H9 (cell line): ENCODE measurements around the gene PHACTR2. TPM values are rescaled to one million over a fixed set of nuclear protein-coding genes. Genes with fewer than 3 reads are reported as not detected.

Experiments
- DNase-seq: peaks from one replicate; pipeline ENCODE4 v3.0.0-alpha.2; 2017
- H2AFZ ChIP-seq: one replicate; pipeline ENCODE4 v1.6.1; 2013; ENCODE audit warnings: mild to moderate bottlenecking, low read length, control low read depth, moderate library complexity
- H2AK5ac ChIP-seq: 2 replicates; pipeline ENCODE4 v1.6.1; 2013; ENCODE audit warnings: low read length, control low read depth, mixed read lengths; ENCODE audit not compliant: insufficient read length
- H2BK120ac ChIP-seq: one replicate; pipeline ENCODE4 v1.6.1; 2013; ENCODE audit warnings: low read depth, mild to moderate bottlenecking, low read length, control low read depth, inconsistent platforms; ENCODE audit not compliant: poor library complexity, severe bottlenecking
- H2BK12ac ChIP-seq: 2 replicates; pipeline ENCODE4 v1.6.1; 2013; ENCODE audit warnings: low read length, control low read depth, mixed read lengths, low read depth; ENCODE audit not compliant: insufficient read length
- H2BK15ac ChIP-seq: 2 replicates; pipeline ENCODE4 v1.6.1; 2013; ENCODE audit warnings: low read depth, low read length, control low read depth
- H2BK20ac ChIP-seq: one replicate; pipeline ENCODE4 v1.6.1; 2013; ENCODE audit warnings: low read depth, mild to moderate bottlenecking, low read length, control low read depth, inconsistent platforms; ENCODE audit not compliant: poor library complexity, severe bottlenecking
- H2BK5ac ChIP-seq: 2 replicates; pipeline ENCODE4 v1.6.1; 2013; ENCODE audit warnings: low read length, control low read depth, mixed read lengths; ENCODE audit not compliant: insufficient read length
- H3K14ac ChIP-seq: 2 replicates; pipeline ENCODE4 v1.6.1; 2013; ENCODE audit warnings: low read length, control low read depth; ENCODE audit not compliant: insufficient read depth
- H3K18ac ChIP-seq: 2 replicates; pipeline ENCODE4 v1.6.1; 2013; ENCODE audit warnings: low read depth, mild to moderate bottlenecking, mixed read lengths, low read length, control low read depth; ENCODE audit not compliant: insufficient read length
- H3K23ac ChIP-seq: 2 replicates; pipeline ENCODE4 v1.6.1; 2013; ENCODE audit warnings: low read length, control low read depth, mixed read lengths, low read depth; ENCODE audit not compliant: insufficient read length
- H3K23me2 ChIP-seq: 2 replicates; pipeline ENCODE4 v1.6.1; 2013; ENCODE audit warnings: low read depth, mild to moderate bottlenecking, mixed read lengths, low read length, control low read depth; ENCODE audit not compliant: insufficient read length, poor library complexity, severe bottlenecking
- H3K27ac ChIP-seq: 2 replicates; pipeline ENCODE4 v1.5.1; 2013; ENCODE audit warnings: low read length, control low read depth, mixed read lengths, low read depth; ENCODE audit not compliant: insufficient read length
- H3K27me3 ChIP-seq: 2 replicates; pipeline ENCODE4 v1.6.1; 2013; ENCODE audit warnings: low read length, control low read depth, inconsistent platforms; ENCODE audit not compliant: insufficient read depth
- H3K4ac ChIP-seq: 2 replicates; pipeline ENCODE4 v1.6.1; 2013; ENCODE audit warnings: low read depth, mild to moderate bottlenecking, control low read depth, inconsistent platforms, low read length, moderate library complexity
- H3K4me1 ChIP-seq: 2 replicates; pipeline ENCODE4 v1.6.1; 2013; ENCODE audit warnings: low read length, control low read depth, inconsistent platforms; ENCODE audit not compliant: insufficient read depth
- H3K4me2 ChIP-seq: 2 replicates; pipeline ENCODE4 v1.6.1; 2013; ENCODE audit warnings: low read length, control low read depth, mixed read lengths; ENCODE audit not compliant: insufficient read length, insufficient read depth
- H3K56ac ChIP-seq: 2 replicates; pipeline ENCODE4 v1.6.1; 2013; ENCODE audit warnings: low read depth, mild to moderate bottlenecking, mixed read lengths, low read length, control low read depth; ENCODE audit not compliant: insufficient read length
- H3K79me1 ChIP-seq: 2 replicates; pipeline ENCODE4 v1.6.1; 2013; ENCODE audit warnings: low read depth, mild to moderate bottlenecking, moderate library complexity, low read length, control low read depth, inconsistent platforms; ENCODE audit not compliant: insufficient read depth, poor library complexity, severe bottlenecking
- H3K79me2 ChIP-seq: 2 replicates; pipeline ENCODE4 v1.6.1; 2013; ENCODE audit warnings: low read length, control low read depth, inconsistent platforms; ENCODE audit not compliant: insufficient read depth
- H3K9ac ChIP-seq: 2 replicates; pipeline ENCODE4 v1.6.1; 2013; ENCODE audit warnings: low read length, control low read depth, mixed read lengths; ENCODE audit not compliant: insufficient read length; ENCODE audit errors: extremely low read depth
- H3K9me3 ChIP-seq: one replicate; pipeline ENCODE4 v1.6.1; 2013; ENCODE audit warnings: low read depth, low read length, inconsistent platforms; ENCODE audit not compliant: control insufficient read depth
- H3T11ph ChIP-seq: one replicate; pipeline ENCODE4 v1.6.1; 2013; ENCODE audit warnings: mild to moderate bottlenecking, low read length, control low read depth, inconsistent platforms
- H4K20me1 ChIP-seq: one replicate; pipeline ENCODE4 v1.6.1; 2013; ENCODE audit not compliant: control insufficient read depth, insufficient read length, insufficient read depth
- H4K5ac ChIP-seq: 2 replicates; pipeline ENCODE4 v1.6.1; 2013; ENCODE audit warnings: low read depth, mild to moderate bottlenecking, mixed read lengths, low read length, control low read depth; ENCODE audit not compliant: insufficient read length
- H4K8ac ChIP-seq: replicated peaks from 2 replicates; pipeline ENCODE4 v1.6.1; 2013; ENCODE audit warnings: low read length, control low read depth, mixed read lengths, low read depth; ENCODE audit not compliant: insufficient read length
- H4K91ac ChIP-seq: 2 replicates; pipeline ENCODE4 v1.6.1; 2013; ENCODE audit warnings: low read depth, mild to moderate bottlenecking, moderate library complexity, mixed read lengths, low read length, control low read depth; ENCODE audit not compliant: insufficient read length
- H3K27ac Mint-ChIP-seq, 3 experiments: 2 replicates in 2 of 3; 3 replicates in 1 of 3; pipeline ENCODE4 v1.8.0; 2020 to 2021; ENCODE audit warnings: mixed read lengths in 3 of 3, mild to moderate bottlenecking in 1 of 3, moderate library complexity in 1 of 3
- H3K27me3 Mint-ChIP-seq: 2 replicates; pipeline ENCODE4 v1.8.0; 2021; ENCODE audit warnings: low read depth, mild to moderate bottlenecking, moderate library complexity, mixed read lengths
- H3K36me3 Mint-ChIP-seq, 3 experiments: 2 replicates in 2 of 3; 3 replicates in 1 of 3; pipeline ENCODE4 v1.8.0; 2020 to 2021; ENCODE audit warnings: low read depth in 3 of 3, mixed read lengths in 3 of 3; ENCODE audit not compliant: insufficient read depth in 1 of 3
- H3K4me1 Mint-ChIP-seq, 2 experiments: 2 replicates each; pipeline ENCODE4 v1.8.0; 2020; ENCODE audit warnings: mixed read lengths in 2 of 2
- H3K4me3 Mint-ChIP-seq, 2 experiments: 2 replicates in 1 of 2; 3 replicates in 1 of 2; pipeline ENCODE4 v1.8.0; 2020 to 2021; ENCODE audit warnings: mild to moderate bottlenecking in 2 of 2, mixed read lengths in 2 of 2, moderate library complexity in 1 of 2
- H3K9me3 Mint-ChIP-seq, 2 experiments: 2 replicates in 1 of 2; 3 replicates in 1 of 2; pipeline ENCODE4 v1.8.0; 2020; ENCODE audit warnings: mild to moderate bottlenecking in 2 of 2, mixed read lengths in 2 of 2, moderate library complexity in 1 of 2
- WGBS: extraction: QIAGEN DNeasy Blood & Tissue Kit; methylation state at CpG from one replicate; pipeline ENCODE4 v1.1.7; 2013; ENCODE audit warnings: missing lambda C conversion rate, low lambda C conversion rate, mixed read lengths; ENCODE audit not compliant: insufficient read length; ENCODE audit errors: extremely low coverage; 5-methylcytosine and 5-hydroxymethylcytosine counted together
- total RNA-seq: library from RNA; stranded (reverse); gene quantifications from 2 replicates; pipeline ENCODE4 v1.2.1, GENCODE V29; 2021
- TF ChIP-seq, protein P1 (sequence below): fragments of 200-600 bp; sonication (generic); conservative IDR thresholded peaks from 3 replicates; pipeline ENCODE4 v1.8.0; 2021; ENCODE audit warnings: antibody characterized with exemption, mild to moderate bottlenecking

PHACTR2 gene
- total RNA-seq, 1 experiment from 2014 or later: 131 TPM

DNA sequence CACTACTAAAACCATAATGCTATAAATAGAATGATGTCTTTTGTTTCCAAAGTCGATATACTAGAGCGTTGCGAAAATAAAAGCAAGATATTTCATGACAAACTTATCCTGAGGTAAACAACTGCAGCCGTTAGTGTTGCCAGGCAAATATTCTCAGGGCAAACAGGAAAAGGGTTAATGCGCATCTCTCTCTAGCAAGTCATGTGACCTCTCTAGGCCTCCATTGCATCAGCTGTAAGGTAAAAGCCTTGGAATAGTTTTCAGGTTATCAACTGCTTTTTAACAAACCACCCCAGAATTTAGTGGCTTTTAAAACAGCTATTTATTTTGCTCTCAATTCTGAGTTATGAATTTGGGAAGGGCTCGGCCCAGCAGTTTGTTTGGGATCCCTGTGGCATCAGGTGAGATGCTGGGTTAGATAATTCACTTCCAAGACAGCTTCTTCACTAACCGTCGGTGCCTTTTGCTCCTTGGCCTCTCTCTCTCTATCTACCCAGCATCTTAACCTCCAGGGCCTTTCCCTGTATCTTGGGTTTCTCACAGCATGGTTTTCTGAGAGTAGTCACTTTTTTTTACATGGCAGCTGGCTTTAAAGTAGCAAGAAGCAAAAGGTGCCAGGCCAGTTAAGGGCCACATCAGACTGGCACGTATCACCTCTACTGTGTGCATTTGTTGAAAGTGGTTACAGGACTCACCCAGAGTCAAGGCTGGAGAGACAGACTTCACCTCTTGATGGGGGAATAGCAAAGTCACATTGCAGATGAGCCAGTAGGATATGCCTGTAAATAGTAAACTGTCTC lies 126.2 kb downstream of the PHACTR2 start:
- H3K79me1 ChIP-seq: no peaks in the 10 kb centered on the region
- no peak overlapping the region for H2BK20ac ChIP-seq
- H3K9ac ChIP-seq: no peak overlapping the region
- H3K23me2 ChIP-seq: no peaks in the 10 kb centered on the region
- peak overlapping the region; percentile 9 for H2AK5ac ChIP-seq
- H4K20me1 ChIP-seq: no peaks in the 10 kb centered on the region
- no peak overlapping the region for H2BK15ac ChIP-seq
- H3K18ac ChIP-seq: peak overlapping the region; percentile 36
- no peak overlapping the region for H2BK120ac ChIP-seq
- H3K23ac ChIP-seq: no peak overlapping the region
- H3K9me3 ChIP-seq: no peaks in the 10 kb centered on the region
- H3T11ph ChIP-seq: no peak overlapping the region
- Mint-ChIP-seq H3K36me3 (peaks cover 23 to 81% (median 56%) of the 10 kb centered on the region in 3 experiments), H3K9me3 (peaks cover 16 to 17% of the 10 kb centered on the region in 2 experiments; a peak in 4 of 5 replicates), H3K27me3 (no peaks in the 10 kb centered on the region), H3K27ac (peak overlapping the region; percentile 72 to 97 (median 92); a peak in 6 of 7 replicates), H3K4me3 (no peak overlapping the region), H3K4me1 (peaks cover 12 to 14% of the 10 kb centered on the region in 2 experiments)
- WGBS: no CpG with 5 or more reads among the region's 9 CpGs
- peak overlapping the region; percentile 47 for H2BK5ac ChIP-seq
- H3K56ac ChIP-seq: no peak overlapping the region
- H3K27ac ChIP-seq: peak overlapping the region; percentile 16
- no peaks in the 10 kb centered on the region for H3K27me3 ChIP-seq
- no peak for DNase-seq
- no peak overlapping the region for H4K5ac ChIP-seq
- H4K8ac ChIP-seq: no peak overlapping the region
- H2AFZ ChIP-seq: no peak overlapping the region
- H3K4ac ChIP-seq: no peak overlapping the region
- H3K79me2 ChIP-seq: no peaks in the 10 kb centered on the region
- TF ChIP-seq, protein P1, sequence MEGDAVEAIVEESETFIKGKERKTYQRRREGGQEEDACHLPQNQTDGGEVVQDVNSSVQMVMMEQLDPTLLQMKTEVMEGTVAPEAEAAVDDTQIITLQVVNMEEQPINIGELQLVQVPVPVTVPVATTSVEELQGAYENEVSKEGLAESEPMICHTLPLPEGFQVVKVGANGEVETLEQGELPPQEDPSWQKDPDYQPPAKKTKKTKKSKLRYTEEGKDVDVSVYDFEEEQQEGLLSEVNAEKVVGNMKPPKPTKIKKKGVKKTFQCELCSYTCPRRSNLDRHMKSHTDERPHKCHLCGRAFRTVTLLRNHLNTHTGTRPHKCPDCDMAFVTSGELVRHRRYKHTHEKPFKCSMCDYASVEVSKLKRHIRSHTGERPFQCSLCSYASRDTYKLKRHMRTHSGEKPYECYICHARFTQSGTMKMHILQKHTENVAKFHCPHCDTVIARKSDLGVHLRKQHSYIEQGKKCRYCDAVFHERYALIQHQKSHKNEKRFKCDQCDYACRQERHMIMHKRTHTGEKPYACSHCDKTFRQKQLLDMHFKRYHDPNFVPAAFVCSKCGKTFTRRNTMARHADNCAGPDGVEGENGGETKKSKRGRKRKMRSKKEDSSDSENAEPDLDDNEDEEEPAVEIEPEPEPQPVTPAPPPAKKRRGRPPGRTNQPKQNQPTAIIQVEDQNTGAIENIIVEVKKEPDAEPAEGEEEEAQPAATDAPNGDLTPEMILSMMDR: no peak
- H3K14ac ChIP-seq: no peak overlapping the region
- H3K4me1 ChIP-seq: no peaks in the 10 kb centered on the region; the same call in 1 of the 2 replicates
- peak overlapping the region; percentile 83 for H4K91ac ChIP-seq
- peak overlapping the region; percentile 46 for H2BK12ac ChIP-seq
- no peak overlapping the region for H3K4me2 ChIP-seq
